Measurements from ENCODE around the gene WWOX.

DNA sequence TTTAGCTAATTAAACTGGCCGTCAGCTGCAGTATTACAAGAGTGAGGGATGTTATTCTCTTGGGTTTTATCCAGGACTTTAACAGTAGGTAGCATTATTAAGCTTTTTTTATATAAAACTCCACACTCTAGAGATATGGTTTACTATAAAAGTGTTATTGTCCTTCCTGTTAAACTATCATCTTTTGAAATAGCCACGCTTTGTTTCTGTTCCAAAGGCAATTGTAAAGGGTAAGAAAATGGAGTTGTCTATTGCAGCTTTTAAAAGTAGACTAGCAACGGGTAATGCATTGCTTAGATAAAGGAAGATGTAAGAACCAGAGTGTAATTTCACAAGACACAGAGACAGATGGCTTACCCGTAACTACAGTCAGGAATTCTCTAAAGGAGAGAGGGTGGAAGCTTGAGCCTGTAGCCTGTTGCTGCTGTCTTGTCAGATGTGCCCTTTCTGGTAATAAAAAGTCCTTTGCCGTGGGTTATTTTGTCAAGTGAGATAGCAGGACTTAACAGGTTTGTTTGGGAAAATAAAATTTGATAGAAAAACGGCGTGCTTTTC lies 56.4 kb downstream of the WWOX start:
- TF ChIP-seq, protein P1, sequence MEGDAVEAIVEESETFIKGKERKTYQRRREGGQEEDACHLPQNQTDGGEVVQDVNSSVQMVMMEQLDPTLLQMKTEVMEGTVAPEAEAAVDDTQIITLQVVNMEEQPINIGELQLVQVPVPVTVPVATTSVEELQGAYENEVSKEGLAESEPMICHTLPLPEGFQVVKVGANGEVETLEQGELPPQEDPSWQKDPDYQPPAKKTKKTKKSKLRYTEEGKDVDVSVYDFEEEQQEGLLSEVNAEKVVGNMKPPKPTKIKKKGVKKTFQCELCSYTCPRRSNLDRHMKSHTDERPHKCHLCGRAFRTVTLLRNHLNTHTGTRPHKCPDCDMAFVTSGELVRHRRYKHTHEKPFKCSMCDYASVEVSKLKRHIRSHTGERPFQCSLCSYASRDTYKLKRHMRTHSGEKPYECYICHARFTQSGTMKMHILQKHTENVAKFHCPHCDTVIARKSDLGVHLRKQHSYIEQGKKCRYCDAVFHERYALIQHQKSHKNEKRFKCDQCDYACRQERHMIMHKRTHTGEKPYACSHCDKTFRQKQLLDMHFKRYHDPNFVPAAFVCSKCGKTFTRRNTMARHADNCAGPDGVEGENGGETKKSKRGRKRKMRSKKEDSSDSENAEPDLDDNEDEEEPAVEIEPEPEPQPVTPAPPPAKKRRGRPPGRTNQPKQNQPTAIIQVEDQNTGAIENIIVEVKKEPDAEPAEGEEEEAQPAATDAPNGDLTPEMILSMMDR (IDR thresholded peaks at IDR 0.05) = no peak
- TF ChIP-seq POLR2AphosphoS5 (IDR thresholded peaks at IDR 0.05) = no peak
- TF ChIP-seq POLR2A (IDR thresholded peaks at IDR 0.05) = no peak
- no peak for TF ChIP-seq EP300 (IDR thresholded peaks at IDR 0.05)
